Measurements from ENCODE around the gene XCR1. TPM values are rescaled to one million over a fixed set of nuclear protein-coding genes. Genes with fewer than 3 reads are reported as not detected.

The XCR1 gene
- total RNA-seq, 2 donors from 2014 or later, result 0.64 TPM; not detected in 1

- no peak for DNase-seq
- no peak for ATAC-seq
- intact Hi-C loops (cut with DNase I, micrococcal nuclease), result no loop called here
Observed at GRCh38 chr3:45988804-45989203, 38.5 kb downstream of the XCR1 start.

GRCh38 chr3:45988362-45988761 is 38.9 kb downstream of the XCR1 start:
- ATAC-seq (no peak), DNase-seq (no peak)
- intact Hi-C loops (cut with DNase I, micrococcal nuclease), result no loop called here

- intact Hi-C loops (cut with DNase I, micrococcal nuclease), result no loop called here
- ATAC-seq, result no peak
- DNase-seq, result no peak
Observed at GRCh38 chr3:45987368-45988291, 39.7 kb downstream of the XCR1 start.

GRCh38 chr3:45986303-45986982 is 40.8 kb downstream of the XCR1 start:
- DNase-seq, result peak; percentile 41 to 66
- intact Hi-C loops (cut with DNase I, micrococcal nuclease), result no loop called here
- peak; percentile 92 for ATAC-seq

GRCh38 chr3:45985532-45986302 is 41.6 kb downstream of the XCR1 start:
- DNase-seq (no peak), ATAC-seq (no peak)
- intact Hi-C loops (cut with DNase I, micrococcal nuclease), result no loop called here

GRCh38 chr3:45984331-45985312 is 42.7 kb downstream of the XCR1 start:
- intact Hi-C loops (cut with DNase I, micrococcal nuclease), result no loop called here

GRCh38 chr3:45983770-45984169 is 43.5 kb downstream of the XCR1 start:
- ATAC-seq, result no peak
- intact Hi-C loops (cut with DNase I, micrococcal nuclease), result no loop called here
- no peak for DNase-seq

More at GRCh38 chr3:45984331-45985312, 42.7 kb downstream of the XCR1 start:
- peak; percentile 19 for ATAC-seq
- no peak for DNase-seq

GRCh38 chr3:45981346-45982074 is 45.8 kb downstream of the XCR1 start:
- no peak for ATAC-seq
- intact Hi-C loops (cut with DNase I, micrococcal nuclease), result no loop called here
- no peak for DNase-seq

GRCh38 chr3:45980819-45981218 is 46.5 kb downstream of the XCR1 start:
- intact Hi-C loops (cut with DNase I, micrococcal nuclease), result no loop called here
- no peak for ATAC-seq
- DNase-seq, result no peak

GRCh38 chr3:45980229-45980813 is 47.0 kb downstream of the XCR1 start:
- ATAC-seq, result no peak
- DNase-seq, result no peak
- intact Hi-C loops (cut with DNase I, micrococcal nuclease), result no loop called here

GRCh38 chr3:45979378-45979777 is 47.9 kb downstream of the XCR1 start:
- DNase-seq (no peak), ATAC-seq (peak; percentile 85)
- intact Hi-C loops (cut with DNase I, micrococcal nuclease), result no loop called here

GRCh38 chr3:45978006-45978761 is 49.1 kb downstream of the XCR1 start:
- DNase-seq (peak; percentile 90), ATAC-seq (peak; percentile 80)
- intact Hi-C loops (cut with DNase I, micrococcal nuclease), result no loop called here

- intact Hi-C loops (cut with DNase I, micrococcal nuclease), result no loop called here
- ATAC-seq (peak; percentile 4), DNase-seq (no peak)
Observed at GRCh38 chr3:45976191-45977091, 50.8 kb downstream of the XCR1 start.

- DNase-seq, result no peak
- ATAC-seq, result peak; percentile 31
- intact Hi-C loops (cut with DNase I, micrococcal nuclease), result no loop called here
Observed at GRCh38 chr3:45975686-45976085, 51.6 kb downstream of the XCR1 start.

- no peak for DNase-seq
- intact Hi-C loops (cut with DNase I, micrococcal nuclease), result no loop called here
- ATAC-seq, result no peak
Observed at GRCh38 chr3:45974686-45975085, 52.6 kb downstream of the XCR1 start.

Measured in left colon (tissue), 2 donors.